Measurements from ENCODE around the gene MEF2A. TPM values are rescaled to one million over a fixed set of nuclear protein-coding genes. Genes with fewer than 3 reads are reported as not detected.

Gene MEF2A
- polyA plus RNA-seq, 3 donors, result 20.3 to 61.8 (median 33.5) TPM

GRCh38 chr15:99526671-99527070, 39.1 kb upstream of the MEF2A start:
- intact Hi-C loops (cut with micrococcal nuclease), result no loop called here
- peaks cover 4% of the 10 kb centered on the region in 2 donors for H3K9me3 ChIP-seq (replicated peaks in 1 of 2; ENCODE audit: control insufficient read depth in 1 of 2, insufficient read depth in 1 of 2, low read length in 2 of 2)
- DNase-seq, result no peak
- no peaks in the 10 kb centered on the region for H3K36me3 ChIP-seq (replicated peaks in 1 of 2; ENCODE audit: control insufficient read depth in 1 of 2, insufficient read depth in 2 of 2, low read length in 2 of 2)
- H3K4me1 ChIP-seq (ENCODE audit: control insufficient read depth in 1 of 2, insufficient read depth in 2 of 2, low read length in 2 of 2), result no peaks in the 10 kb centered on the region
- Mint-ChIP-seq H3K27me3 (ENCODE audit: low read depth in 3 of 3) (peaks cover 0 to 1% (median 0%) of the 10 kb centered on the region in 3 donors), H3K27ac (no peak overlapping the region), H3K36me3 (no peaks in the 10 kb centered on the region), H3K4me3 (no peak overlapping the region), H3K4me1 (peaks cover 6% of the 10 kb centered on the region), H3K9me3 (peaks cover 4 to 10% (median 6%) of the 10 kb centered on the region in 7 donors)
- no peak for TF ChIP-seq CTCF (IDR thresholded peaks at IDR 0.05)
- H4K20me1 ChIP-seq (ENCODE audit: insufficient read depth, low read length), result no peaks in the 10 kb centered on the region
- no peak overlapping the region for H3K4me2 ChIP-seq (replicated peaks; ENCODE audit: extremely low read depth, low read length, poor library complexity, severe bottlenecking)
- no peaks in the 10 kb centered on the region for H3K79me2 ChIP-seq (ENCODE audit: insufficient read depth, low read length)
- no peak overlapping the region for H2AFZ ChIP-seq (ENCODE audit: insufficient read depth, low read depth, low read length, poor library complexity, severe bottlenecking)
- no peak overlapping the region for H3K27ac ChIP-seq (ENCODE audit: low read depth in 1 of 2, low read length in 2 of 2)
- H3K27me3 ChIP-seq (ENCODE audit: control insufficient read depth in 2 of 2, insufficient read depth in 2 of 2, low read length in 2 of 2), result no peaks in the 10 kb centered on the region
- WGBS (ENCODE audit: insufficient coverage), result no CpG with 5 or more reads among the region's 3 CpGs
- H3K4me3 ChIP-seq (replicated peaks in 1 of 3; ENCODE audit: low read depth in 2 of 3, low read length in 3 of 3), result no peak overlapping the region
- H3K9ac ChIP-seq (ENCODE audit: insufficient read depth, low read length, poor library complexity, severe bottlenecking), result no peak overlapping the region

- Mint-ChIP-seq H3K27me3 (ENCODE audit: low read depth in 3 of 3) (peaks cover 0 to 2% (median 0%) of the 10 kb centered on the region in 3 donors), H3K4me3 (no peak overlapping the region), H3K9me3 (peaks cover 0 to 12% (median 4%) of the 10 kb centered on the region in 7 donors), H3K27ac (no peak overlapping the region), H3K36me3 (no peaks in the 10 kb centered on the region), H3K4me1 (no peaks in the 10 kb centered on the region)
- no peak for TF ChIP-seq CTCF (IDR thresholded peaks at IDR 0.05)
- WGBS (ENCODE audit: insufficient coverage), result 98% methylated on average over 4 of the region's 4 CpGs
- H4K20me1 ChIP-seq (ENCODE audit: insufficient read depth, low read length), result no peaks in the 10 kb centered on the region
- no peaks in the 10 kb centered on the region for H3K36me3 ChIP-seq (replicated peaks in 1 of 2; ENCODE audit: control insufficient read depth in 1 of 2, insufficient read depth in 2 of 2, low read length in 2 of 2)
- no peaks in the 10 kb centered on the region for H3K27me3 ChIP-seq (ENCODE audit: control insufficient read depth in 2 of 2, insufficient read depth in 2 of 2, low read length in 2 of 2)
- no peak overlapping the region for H3K27ac ChIP-seq (ENCODE audit: low read depth in 1 of 2, low read length in 2 of 2)
- H3K9ac ChIP-seq (ENCODE audit: insufficient read depth, low read length, poor library complexity, severe bottlenecking), result no peak overlapping the region
- no peak overlapping the region for H2AFZ ChIP-seq (ENCODE audit: insufficient read depth, low read depth, low read length, poor library complexity, severe bottlenecking)
- no peaks in the 10 kb centered on the region for H3K4me1 ChIP-seq (ENCODE audit: control insufficient read depth in 1 of 2, insufficient read depth in 2 of 2, low read length in 2 of 2)
- no peak overlapping the region for H3K4me2 ChIP-seq (replicated peaks; ENCODE audit: extremely low read depth, low read length, poor library complexity, severe bottlenecking)
- no peak overlapping the region for H3K4me3 ChIP-seq (replicated peaks in 1 of 3; ENCODE audit: low read depth in 2 of 3, low read length in 3 of 3)
- DNase-seq, result no peak
- peaks cover 0 to 5% of the 10 kb centered on the region in 2 donors for H3K9me3 ChIP-seq (replicated peaks in 1 of 2; ENCODE audit: control insufficient read depth in 1 of 2, insufficient read depth in 1 of 2, low read length in 2 of 2)
- no peaks in the 10 kb centered on the region for H3K79me2 ChIP-seq (ENCODE audit: insufficient read depth, low read length)
- intact Hi-C loops (cut with micrococcal nuclease), result no loop called here
These were observed 29.3 kb upstream of the MEF2A start for GRCh38 chr15:99536422-99537040.
